OCI-M1 (cell line): ENCODE data around the gene KLRC4.
"Not testable (repeated sequence)": the region's sequence is repeated elsewhere in the genome, so short reads cannot be mapped to it uniquely, and the experiment has no call there.

Source experiments
- DNase-seq: peaks from one replicate; lab custom pipeline; 2025; lab: John Stamatoyannopoulos, UW

Gene KLRC4

GRCh38 chr12:10409392-10409791 is at the start of gene KLRC4:
TSS of gene KLRC4 (minus strand) at chr12:10409757. CDS start at chr12:10409575, 182 bp downstream.
- peak; percentile 92 for DNase-seq

GRCh38 chr12:10457760-10458159 is 48.2 kb upstream of the KLRC4 start:
- no peak for DNase-seq

DNA sequence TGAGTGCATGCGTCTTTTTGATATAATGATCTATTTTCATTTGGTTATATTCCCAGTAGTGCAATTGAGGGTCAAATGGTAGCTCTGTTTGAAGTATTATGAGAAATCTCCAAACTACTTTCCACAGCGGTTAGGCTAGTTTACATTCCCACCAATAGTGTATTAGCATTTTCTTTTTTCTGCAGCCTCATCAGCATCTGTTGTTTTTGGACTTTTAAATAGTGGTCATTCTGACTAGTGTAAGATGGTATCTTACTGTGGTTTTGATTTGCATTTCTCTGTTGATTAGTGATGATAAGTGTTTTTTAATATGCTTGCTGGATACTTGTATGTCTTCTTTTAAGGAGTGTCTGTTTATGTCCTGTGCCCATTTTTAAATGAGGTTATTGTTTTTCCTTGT is 47.3 kb upstream of the KLRC4 start:
- no peak for DNase-seq

DNA sequence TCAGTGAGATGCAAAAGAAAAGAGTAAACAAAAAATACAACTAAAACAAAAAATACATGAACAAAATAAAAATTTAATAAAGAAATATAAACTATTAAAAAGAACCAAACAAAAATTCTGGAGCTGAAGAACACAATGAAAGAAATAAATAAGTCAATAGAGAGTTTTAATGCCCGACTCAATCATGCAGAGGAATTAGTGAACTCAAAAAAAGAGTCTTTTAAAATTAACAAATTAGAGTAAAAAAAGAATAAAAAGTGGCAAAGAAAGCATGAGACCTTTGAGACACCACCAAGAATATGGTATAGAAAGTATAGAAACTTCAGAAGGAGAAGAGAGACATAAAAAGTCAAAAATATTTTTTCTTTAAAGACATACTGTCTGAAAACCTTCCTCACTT is 46.2 kb upstream of the KLRC4 start:
- DNase-seq, result no peak

- no peak for DNase-seq
These were observed 45.0 kb upstream of the KLRC4 start for GRCh38 chr12:10454531-10454930.

DNA sequence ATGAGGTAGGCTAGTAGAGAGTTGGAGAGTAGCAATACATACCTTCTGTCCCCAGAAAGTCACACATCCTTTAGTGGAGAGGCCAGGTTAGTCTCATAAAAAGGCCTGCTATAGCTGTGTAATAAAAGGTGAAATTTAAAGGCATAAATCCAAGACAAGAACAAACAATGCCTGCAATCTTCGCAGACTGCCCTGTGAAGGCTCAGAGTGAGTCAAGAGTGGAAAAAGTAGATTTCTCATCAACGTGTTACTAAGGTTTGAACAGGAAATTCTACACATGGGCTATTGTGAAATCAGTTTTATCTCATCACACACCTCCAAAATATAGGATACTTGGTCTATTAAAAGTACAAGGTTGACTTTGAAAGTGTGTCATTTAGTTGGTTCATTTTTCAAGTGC is 43.6 kb upstream of the KLRC4 start, which contains the start of gene KLRC1:
Gene KLRC1, minus strand, starts transcription at position 222 of the 400 bp plus-strand sequence. CDS start 2,221 bp downstream, outside the sequence.
- DNase-seq, result no peak

- no peak for DNase-seq
These were observed 38.7 kb upstream of the KLRC4 start for GRCh38 chr12:10448236-10448635.

DNA sequence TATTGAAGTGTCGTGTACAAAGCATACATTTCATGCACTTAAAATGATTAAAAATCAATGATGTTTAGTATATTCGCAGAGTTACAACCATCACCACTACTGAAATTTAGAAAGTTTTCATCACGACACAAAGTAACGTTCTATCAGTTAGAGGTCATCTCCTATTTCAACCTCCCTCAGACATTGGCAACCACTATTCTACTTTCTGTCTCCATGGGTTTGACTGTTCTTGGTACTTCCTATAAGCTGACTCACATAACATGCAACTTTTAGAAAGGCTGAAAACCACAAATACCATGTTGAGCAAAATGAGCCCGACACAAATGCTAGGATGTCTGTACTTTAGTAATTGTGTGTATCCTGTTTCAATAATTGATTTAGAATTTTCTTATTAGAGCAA is 36.5 kb upstream of the KLRC4 start:
- DNase-seq, result peak; percentile 65

- DNase-seq, result not testable (repeated sequence)
These were observed 31.6 kb upstream of the KLRC4 start for GRCh38 chr12:10441144-10441543.

GRCh38 chr12:10439608-10440274 is 30.2 kb upstream of the KLRC4 start:
- DNase-seq, result not testable (repeated sequence)

DNA sequence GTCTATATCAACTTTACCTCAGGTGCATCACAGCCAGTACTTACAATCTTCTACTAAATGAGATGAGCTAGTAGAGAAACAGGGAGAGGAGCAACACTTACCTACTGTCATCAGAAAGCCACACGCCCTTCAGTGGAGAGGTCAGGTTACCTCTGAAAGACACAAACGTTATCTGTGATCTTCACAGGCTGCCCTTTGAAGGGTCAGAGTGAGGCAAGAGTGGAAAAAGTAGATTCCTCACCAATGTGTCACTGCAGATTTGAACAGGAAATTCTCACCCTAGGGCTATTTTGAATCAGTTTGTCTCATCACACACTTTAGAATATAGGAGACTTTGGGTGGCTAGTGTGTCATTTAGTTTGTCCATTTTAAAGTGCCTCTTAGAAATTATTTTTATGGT is 28.0 kb upstream of the KLRC4 start:
- DNase-seq, result not testable (repeated sequence)

- peak; percentile 89 for DNase-seq
These were observed 26.3 kb upstream of the KLRC4 start, which contains the start of gene KLRC2 for GRCh38 chr12:10435816-10436215. TSS of gene KLRC2 (minus strand) at chr12:10436010. CDS start at chr12:10435986, 24 bp downstream.

DNA sequence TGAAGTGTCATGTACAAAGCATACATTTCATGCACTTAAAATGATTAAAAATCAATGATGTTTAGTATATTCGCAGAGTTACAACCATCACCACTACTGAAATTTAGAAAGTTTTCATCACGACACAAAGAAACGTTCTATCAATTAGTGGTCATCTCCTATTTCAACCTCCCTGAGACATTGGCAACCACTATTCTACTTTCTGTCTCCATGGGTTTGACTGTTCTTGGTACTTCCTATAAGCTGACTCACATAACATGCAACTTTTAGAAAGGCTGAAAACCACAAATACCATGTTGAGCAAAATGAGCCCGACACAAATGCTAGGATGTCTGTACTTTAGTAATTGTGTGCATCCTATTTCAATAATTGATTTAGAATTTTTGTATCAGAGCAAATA is 21.1 kb upstream of the KLRC4 start:
- not testable (repeated sequence) for DNase-seq

DNA sequence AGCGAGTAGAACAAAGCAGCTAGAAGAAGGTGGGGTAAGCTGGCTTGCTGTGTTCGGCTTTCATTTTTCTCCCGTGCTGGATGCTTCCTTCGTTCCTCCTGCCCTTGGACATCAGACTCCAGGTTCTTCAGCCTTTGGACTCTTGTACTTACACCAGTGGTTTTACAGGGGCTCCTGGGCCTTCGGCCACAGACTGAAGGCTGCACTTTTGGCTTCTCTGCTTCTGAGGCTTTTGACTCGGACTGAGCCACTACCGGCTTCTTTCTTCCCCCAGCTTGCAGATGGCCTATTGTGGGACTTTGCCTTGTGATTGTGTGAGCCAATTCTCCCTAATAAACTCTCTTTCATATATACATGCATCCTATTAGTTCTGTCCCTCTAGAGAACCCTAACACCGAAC is 16.4 kb upstream of the KLRC4 start:
- not testable (repeated sequence) for DNase-seq

- DNase-seq, result not testable (repeated sequence)
These were observed 14.8 kb upstream of the KLRC4 start for GRCh38 chr12:10424260-10424899.

DNA sequence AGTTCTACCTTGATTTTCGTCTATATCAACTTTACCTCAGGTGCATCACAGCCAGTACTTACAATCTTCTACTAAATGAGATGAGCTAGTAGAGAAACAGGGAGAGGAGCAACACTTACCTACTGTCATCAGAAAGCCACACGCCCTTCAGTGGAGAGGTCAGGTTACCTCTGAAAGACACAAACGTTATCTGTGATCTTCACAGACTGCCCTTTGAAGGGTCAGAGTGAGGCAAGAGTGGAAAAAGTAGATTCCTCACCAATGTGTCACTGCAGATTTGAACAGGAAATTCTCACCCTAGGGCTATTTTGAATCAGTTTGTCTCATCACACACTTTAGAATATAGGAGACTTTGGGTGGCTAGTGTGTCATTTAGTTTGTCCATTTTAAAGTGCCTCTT is 12.6 kb upstream of the KLRC4 start:
- DNase-seq, result not testable (repeated sequence)

DNA sequence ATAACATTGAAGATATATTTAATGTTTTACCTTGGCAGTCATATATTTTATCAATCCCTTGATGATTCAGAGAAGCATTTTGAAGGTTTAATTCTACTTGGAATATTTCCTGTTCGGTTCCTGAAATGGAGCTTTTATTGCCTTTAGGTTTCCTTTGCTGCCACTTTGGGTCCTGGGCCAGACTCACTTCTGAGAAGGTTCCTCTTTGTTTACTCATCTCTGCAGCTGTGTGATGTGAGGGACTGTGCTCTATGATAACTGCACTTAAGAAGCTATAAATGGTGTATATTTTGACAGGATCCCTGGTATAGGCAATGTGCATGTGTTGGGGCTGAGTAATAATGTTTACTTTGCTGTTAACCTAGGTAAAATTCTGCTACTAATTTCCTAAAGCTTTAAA is 10.8 kb upstream of the KLRC4 start, which contains the start of gene KLRC3:
Gene KLRC3, minus strand, starts transcription at position 262 of the 400 bp plus-strand sequence. Its CDS starts 45 bp downstream, at position 217.
- DNase-seq, result not testable (repeated sequence)

- DNase-seq, result no peak
These were observed 715 bp downstream of the KLRC4 start for GRCh38 chr12:10408842-10409241.

DNA sequence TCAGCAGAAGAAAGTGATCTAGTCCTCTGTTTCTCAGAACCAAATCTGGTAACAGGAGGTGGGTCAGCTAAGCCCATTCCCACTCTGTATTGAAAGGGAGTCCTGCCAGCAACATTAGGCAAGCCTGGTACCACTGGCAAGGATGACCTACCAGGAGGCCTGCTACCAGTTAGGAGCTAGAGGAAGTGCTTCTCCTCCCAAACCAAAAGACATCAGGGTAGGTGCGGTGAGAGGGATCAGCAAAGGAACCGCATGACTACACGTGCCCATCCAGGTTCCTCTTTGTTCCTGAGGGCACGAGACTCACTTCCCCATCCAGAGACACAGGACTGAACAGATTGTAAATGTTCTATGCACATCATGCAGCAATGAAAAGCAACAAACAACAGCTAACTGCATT is 2.8 kb downstream of the KLRC4 start:
- peak; percentile 76 for DNase-seq

GRCh38 chr12:10405294-10405693 is 4.3 kb downstream of the KLRC4 start:
- no peak for DNase-seq

DNA sequence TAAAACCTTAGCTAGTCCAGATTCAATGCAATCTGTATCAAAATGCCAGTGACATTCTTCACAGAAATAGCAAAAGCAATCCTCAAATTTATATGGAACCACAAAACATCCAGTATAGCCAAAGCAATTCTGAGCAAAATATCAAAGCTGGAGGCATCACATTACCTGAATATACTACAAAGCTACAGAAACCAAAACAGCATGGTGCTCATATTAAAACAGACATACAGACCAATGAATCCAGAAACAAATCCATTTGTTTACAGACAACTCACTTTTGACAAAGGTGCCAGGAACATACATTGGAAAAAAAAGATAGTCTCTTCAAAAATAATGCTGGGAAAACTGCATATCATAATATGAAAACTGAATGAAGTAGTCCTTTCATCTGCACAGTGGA is 4.8 kb downstream of the KLRC4 start:
- no peak for DNase-seq

- peak; percentile 35 for DNase-seq
These were observed 8.7 kb downstream of the KLRC4 start for GRCh38 chr12:10400829-10401228.

DNA sequence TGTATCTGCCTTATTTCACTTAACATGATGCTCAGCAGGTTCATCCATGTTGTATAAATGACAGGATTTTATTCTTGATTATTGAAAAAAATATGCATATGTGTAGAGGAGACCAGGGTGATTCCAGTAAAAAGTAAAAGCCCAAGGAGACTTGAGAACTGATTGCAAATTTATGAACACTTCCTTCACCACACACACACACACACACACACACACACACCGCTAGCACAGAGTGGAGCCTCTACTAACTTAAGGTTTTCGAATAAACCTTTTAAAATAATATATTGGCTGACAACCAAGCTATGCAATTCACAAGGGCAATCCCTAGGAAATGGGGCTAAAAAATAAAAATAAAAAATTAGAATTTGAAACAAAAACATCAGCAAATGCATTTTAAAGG is 11.4 kb downstream of the KLRC4 start:
- no peak for DNase-seq
